HG03457 (cell line): ENCODE data around the gene ATP6V1G3.
"Not testable (repeated sequence)": the region's sequence is repeated elsewhere in the genome, so short reads cannot be mapped to it uniquely, and the experiment has no call there.

ENCODE experiments used
- ATAC-seq: cut with Tn5 transposase; IDR thresholded peaks from one replicate; pipeline ENCODE4 v1.9.1; 2021; ENCODE audit warnings: moderate number of reproducible peaks; ENCODE audit not compliant: unreplicated experiment

The ATP6V1G3 gene

DNA sequence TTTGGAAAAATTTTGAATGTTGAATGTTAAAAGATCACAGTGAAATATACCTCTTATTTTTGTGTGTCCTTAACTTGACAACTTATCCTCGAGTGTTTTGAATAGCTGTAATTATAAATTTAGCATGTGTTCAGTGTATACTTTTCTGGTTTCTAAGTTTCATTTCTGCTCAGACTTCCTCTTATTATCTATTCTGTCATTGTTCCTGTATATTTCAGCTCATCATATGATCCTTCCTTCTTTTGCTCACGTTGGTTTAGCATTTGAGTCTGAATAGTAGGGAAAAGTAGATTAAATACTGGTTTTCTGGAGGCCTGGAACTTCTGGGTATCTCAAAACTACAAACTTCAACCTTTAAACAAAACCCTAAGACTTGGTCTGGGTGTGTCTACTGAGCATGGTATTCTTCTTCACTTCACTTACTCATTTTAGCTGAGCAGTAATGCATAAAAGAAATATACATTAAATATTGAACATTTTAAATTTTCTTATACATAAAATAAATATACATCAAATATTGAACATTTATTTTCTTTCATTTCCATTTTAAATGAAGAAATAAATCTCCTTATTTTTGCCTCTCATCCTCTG, 3.3 kb upstream of the ATP6V1G3 start:
- no peak for ATAC-seq

DNA sequence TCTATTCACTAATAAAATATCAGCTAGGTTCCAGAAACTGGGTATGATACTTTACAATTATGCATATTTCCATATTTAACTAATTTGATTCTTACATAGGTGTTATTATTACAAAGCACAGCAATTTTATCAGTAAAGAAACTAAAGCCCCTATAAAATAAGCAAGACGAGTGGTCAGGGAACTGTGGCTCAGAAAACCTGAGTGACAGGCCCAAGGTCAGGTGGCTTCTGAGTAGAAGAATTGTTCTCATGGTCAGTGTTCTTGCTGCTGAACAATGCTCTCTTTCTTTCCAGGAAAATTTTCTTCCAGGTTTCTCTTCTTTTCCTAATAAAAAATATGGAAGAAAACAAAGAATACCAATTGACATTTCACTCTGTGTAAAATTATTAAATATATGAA, 2.2 kb upstream of the ATP6V1G3 start:
- no peak for ATAC-seq

- no peak for ATAC-seq
Observed at GRCh38 chr1:198541737-198542136, 1.3 kb upstream of the ATP6V1G3 start.

DNA sequence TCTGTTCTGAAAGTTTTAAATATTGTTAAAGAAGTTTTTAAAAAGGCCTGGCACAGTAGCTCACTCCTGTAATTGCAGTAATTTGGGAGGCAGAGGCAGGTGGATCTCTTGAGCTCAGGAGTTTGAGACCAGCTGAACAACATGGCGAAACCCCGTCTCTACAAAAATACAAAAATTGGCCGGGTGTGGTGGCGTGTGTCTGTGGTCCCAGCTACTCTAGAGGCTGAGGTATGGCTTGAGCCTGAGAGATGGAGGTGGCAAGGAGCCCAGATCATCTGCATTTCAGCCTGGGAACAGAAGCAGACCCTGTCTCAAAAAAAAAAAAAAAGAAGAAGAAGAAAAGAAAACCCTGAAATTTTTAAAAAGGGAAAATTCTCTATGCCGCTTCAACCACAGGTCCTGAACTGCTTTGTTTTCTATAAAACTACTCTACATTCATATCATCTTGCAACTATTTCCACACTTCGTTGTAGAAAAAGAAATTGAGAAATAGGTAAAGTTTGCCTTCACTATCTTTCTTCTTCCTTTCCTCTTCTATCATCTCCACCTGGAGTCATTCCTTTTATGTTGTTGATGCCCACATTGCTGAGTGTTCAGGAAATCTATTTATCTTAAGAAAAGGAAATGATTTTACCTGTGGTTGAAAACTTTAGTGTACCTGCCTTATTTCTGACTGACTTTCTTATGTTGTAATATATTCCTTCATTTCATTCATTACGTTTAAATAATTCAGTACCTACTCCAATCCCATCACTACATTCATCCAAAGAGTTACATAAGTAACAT, 1.7 kb downstream of the ATP6V1G3 start:
- no peak for ATAC-seq

GRCh38 chr1:198535631-198536030, 4.8 kb downstream of the ATP6V1G3 start:
- no peak for ATAC-seq

GRCh38 chr1:198534548-198535418, 5.7 kb downstream of the ATP6V1G3 start:
- ATAC-seq, result no peak

GRCh38 chr1:198531891-198532290, 8.6 kb downstream of the ATP6V1G3 start:
- no peak for ATAC-seq

GRCh38 chr1:198530953-198531352, 9.5 kb downstream of the ATP6V1G3 start:
- no peak for ATAC-seq

GRCh38 chr1:198529414-198529813, 11.1 kb downstream of the ATP6V1G3 start:
- no peak for ATAC-seq

DNA sequence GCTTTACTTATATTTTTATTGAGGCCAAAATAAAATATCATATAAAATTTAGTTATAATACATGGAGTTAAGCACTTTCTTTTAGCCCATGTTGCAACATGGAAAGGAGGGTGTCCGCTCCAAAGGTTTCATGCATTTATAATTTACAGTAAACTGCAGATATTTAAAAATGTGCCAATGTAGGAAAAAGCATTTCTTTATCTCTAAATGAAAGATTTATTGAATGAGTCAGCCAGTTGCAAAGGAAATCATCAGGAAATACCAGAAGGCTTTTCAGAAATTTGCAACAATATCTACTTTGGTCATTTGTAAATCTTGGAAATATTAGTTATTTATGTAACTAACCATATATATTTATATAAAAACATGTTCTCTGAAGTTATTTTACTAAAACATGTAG, 12.1 kb downstream of the ATP6V1G3 start:
- no peak for ATAC-seq

- ATAC-seq, result no peak
Observed at GRCh38 chr1:198524556-198524955, 15.9 kb downstream of the ATP6V1G3 start.

- not testable (repeated sequence) for ATAC-seq
Observed at GRCh38 chr1:198524127-198524526, 16.4 kb downstream of the ATP6V1G3 start.

DNA sequence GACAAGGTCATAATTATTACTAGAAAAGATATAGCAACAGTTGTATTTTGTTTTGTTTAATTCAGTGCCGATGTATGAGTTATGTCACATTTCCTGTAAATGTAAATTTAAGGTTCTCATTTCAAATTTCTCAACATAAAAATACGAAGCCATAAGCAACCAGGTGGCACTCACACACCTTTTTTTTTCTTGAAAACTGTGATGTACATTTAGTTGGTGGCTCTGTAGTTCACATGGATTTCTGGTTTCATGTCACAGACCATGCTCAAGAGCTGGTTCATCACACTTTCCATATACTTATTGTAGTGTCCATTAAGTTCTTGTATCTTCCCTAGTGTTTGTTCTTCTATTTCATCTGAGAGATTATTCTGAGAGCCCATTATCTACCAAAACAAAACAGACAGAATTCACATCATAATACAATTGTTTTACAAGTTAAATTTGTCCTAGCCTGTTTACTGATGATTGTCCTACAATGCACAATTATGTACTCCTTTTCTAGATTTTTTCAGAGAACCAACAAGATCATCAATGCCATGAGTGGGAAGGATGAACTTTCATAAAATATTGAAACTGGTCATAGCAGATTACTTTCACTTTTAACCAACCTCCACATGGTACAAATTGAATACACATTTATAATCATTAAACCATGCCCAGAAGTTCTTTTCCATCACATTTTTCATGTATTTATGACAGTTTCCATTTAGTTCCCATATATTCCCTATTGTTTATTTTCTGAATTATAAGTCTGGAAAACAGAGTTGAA, 17.1 kb downstream of the ATP6V1G3 start:
- ATAC-seq, result no peak

DNA sequence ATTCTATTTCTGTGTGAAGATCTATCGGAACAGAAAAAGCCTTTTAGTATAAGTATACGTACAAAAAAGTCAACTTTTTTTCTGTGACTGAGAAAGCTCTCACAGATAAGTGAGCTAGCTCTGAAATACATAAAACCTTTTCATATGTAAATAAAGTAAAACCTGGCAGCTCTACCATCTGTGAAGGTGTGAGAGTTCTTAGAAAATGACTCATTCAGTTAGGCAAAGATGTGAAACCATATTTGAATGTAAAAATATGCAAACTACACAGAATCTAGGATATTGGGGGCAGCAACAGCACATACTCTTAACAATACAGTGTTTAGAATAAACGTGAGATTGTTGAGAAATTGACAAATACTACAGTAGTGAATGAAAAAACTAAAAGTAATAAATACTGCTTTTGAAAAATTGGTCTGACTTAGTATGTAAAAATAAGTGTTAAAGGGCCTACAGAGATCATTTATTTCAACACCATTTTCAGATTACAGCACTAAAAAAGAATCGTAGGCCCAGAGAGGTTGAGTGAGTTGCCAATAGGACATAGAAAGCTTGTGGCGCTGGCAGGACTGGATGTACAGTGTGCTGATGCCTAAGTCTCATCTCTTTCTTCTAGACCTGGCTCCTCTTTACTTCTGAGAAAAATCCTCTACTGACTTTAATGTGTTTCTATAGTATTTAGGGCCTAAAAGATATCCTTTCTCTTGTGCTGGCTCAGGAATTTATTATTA, 19.8 kb downstream of the ATP6V1G3 start:
- ATAC-seq, result peak; percentile 88

GRCh38 chr1:198519639-198520501, 20.6 kb downstream of the ATP6V1G3 start:
- no peak for ATAC-seq

DNA sequence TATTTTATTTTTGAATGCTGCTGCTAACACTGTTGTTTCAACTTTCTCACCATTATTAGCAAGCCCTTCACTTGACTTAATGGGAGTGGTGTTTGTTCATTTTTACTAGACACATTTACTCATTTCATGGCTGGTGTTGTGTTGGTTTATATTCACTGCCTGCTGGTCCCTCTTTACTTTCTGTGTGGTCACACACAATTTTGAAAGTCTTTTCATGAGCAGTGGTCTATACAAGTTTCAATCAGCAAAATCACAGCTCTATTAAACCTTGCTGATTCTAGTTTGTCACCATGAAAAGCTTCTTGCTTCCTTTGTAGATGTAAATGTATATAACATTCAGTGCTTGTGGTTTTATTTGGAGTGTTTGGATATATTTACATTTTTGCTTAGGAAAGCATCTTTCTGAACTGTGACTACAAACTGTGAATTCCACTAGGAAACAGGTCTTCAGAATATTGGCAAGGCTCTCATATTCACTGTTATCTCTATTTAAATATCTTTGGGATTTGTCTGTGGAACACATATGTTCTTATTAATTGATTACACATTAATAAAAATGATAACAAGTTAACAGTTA, 22.8 kb downstream of the ATP6V1G3 start:
- no peak for ATAC-seq

- ATAC-seq, result no peak
Observed at GRCh38 chr1:198500096-198500495, 40.4 kb downstream of the ATP6V1G3 start.

DNA sequence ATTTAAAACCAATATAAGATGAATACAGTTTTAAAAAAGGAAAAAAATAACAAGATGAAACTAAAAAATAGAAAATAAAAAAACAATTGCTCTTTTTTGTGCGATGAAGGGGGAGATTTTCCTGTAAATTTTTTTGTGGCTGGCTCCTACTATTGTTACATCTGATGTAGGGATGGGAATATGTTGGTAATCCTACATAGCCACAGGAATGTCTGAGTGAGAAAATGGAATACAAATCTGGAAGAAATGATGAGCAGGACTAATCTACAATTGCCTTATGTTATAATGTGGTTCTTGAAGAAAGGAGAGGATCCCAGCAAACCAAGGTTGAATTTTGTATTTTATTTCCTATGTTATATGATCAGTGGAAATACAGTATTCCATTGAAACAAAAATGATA, 40.9 kb downstream of the ATP6V1G3 start:
- ATAC-seq, result no peak

DNA sequence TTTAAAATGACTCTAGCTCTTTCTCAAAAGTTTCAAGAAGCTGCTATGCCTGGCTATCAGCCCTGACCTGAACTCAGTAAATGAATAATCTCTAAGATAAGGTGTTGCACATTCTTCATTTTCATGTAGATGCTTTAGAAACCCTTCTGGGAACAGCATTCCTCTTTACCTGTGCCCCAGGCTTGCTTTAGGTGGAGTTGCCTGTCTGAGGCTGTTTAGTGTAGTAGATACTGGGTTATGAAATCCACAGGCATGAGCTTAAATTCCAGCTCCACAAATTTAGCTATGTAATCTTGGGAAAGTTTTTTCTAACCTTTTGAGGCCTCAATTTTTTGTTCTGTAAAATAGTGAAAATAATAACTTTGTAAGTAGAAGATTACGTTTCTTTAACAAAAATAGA, 41.6 kb downstream of the ATP6V1G3 start:
- ATAC-seq, result no peak
